ENCODE results near the gene TAF10. TPM values are rescaled to one million over a fixed set of nuclear protein-coding genes. Genes with fewer than 3 reads are reported as not detected.

TAF10 gene
- polyA plus RNA-seq, 1 experiment: 205 TPM

DNA sequence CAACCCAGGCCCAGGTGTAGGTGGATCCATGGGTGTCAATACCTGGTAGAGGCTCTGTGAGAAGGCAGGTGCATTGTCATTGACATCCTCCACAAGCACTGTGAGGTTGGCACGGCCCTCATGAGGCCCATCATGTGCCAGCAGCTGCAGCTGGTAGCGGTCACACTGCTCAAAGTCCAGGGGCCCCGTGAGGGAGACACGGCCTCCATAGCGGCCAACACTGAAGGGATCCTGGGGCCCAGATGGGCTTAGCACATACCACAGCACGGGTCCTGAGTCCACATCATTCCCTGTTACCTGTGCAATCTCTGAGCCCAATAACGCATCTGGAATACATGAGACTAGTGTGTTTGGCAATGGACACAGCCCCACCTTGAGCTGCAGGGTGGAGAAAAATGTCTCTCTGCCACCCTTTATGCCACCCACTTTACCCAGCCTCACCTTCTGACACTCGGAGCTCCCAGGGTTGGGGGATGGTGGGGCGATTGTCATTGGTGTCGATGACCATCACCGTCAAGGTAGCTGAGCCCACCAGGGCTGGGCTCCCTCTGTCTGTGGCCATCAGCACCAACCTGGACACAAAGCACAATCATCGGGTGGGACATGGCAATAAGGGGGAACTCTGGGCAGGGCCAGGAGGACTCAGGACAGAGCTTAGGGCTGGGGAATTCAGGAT, 13.3 kb upstream of the TAF10 start:
- Histone ChIP-seq H3K4me3 (ENCODE audit: low read depth, low read length) (no peak overlapping the region), H3K27me3 (ENCODE audit: control insufficient read depth, insufficient read depth, low read length) (no peaks in the 10 kb centered on the region), H3K36me3 (ENCODE audit: control insufficient read depth, insufficient read depth, low read length) (peaks cover 5% of the 10 kb centered on the region)
- ChIA-PET POLR2A (no interaction called here), CTCF (interaction anchor here (0.9 kb wide), 1 partner anchor 93 kb away, joined by 3 read pairs; no protein-coding TSS in a partner anchor)
- no peak for DNase-seq (ENCODE audit: low read depth)
- TF ChIP-seq, protein P1, sequence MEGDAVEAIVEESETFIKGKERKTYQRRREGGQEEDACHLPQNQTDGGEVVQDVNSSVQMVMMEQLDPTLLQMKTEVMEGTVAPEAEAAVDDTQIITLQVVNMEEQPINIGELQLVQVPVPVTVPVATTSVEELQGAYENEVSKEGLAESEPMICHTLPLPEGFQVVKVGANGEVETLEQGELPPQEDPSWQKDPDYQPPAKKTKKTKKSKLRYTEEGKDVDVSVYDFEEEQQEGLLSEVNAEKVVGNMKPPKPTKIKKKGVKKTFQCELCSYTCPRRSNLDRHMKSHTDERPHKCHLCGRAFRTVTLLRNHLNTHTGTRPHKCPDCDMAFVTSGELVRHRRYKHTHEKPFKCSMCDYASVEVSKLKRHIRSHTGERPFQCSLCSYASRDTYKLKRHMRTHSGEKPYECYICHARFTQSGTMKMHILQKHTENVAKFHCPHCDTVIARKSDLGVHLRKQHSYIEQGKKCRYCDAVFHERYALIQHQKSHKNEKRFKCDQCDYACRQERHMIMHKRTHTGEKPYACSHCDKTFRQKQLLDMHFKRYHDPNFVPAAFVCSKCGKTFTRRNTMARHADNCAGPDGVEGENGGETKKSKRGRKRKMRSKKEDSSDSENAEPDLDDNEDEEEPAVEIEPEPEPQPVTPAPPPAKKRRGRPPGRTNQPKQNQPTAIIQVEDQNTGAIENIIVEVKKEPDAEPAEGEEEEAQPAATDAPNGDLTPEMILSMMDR (IDR thresholded peaks at IDR 0.05; ENCODE audit: insufficient read depth, low read depth, low read length): no peak

DNA sequence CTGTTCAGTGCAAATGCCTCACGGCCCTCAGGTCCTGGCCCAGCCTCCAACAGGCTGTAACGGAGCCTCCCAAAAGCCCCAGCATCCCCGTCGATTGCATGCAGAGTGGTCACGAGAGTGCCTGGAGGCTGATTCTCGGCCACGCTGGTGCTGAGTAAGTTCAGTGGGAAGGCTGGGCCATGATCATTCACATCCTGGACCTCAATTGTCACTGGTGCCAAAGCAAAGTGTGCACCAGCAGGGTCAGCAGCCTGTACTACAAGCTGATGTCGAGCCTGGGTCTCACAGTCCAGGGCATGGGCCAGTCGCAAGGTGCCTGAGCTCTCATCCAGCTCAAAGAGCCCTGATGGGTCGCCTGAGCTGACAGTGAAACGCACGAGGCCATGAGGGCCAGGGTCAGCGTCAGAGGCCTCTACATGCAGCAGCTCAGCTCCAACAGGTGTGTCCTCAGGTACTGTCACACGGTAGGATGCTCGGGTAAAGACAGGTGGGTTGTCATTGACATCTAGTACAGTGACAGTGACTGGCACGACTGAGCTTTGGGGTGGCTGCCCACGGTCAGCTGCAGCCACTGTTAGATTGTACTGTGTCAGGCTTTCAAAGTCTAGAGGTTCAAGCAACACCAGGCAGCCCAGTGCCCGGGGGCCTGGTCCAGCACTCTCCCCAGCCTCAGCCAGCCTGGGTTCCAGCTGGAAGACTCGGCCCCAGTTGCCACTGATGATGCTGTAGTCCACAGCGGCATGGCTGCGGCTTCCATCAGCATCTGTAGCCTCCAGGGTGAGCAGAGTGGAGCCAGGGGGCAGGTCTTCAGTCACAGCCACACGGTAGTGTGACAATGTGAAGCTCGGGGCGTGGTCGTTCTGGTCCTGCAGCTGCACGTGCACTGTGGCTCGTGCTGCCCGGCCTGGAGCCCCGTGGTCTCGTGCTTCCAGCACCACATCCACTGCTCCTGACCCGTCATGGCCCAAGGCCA, 11.7 kb upstream of the TAF10 start:
- ChIA-PET POLR2A (no interaction called here), CTCF (interaction anchor here (0.9 to 1.1 kb wide), 2 partner anchors 11 to 23 kb away, joined by 3 read pairs; no protein-coding TSS in a partner anchor)
- Histone ChIP-seq H3K4me3 (ENCODE audit: low read depth, low read length) (no peak overlapping the region), H3K27me3 (ENCODE audit: control insufficient read depth, insufficient read depth, low read length) (no peaks in the 10 kb centered on the region), H3K36me3 (ENCODE audit: control insufficient read depth, insufficient read depth, low read length) (peaks cover 3% of the 10 kb centered on the region)
- no peak for DNase-seq (ENCODE audit: low read depth)
- TF ChIP-seq, protein P1 (IDR thresholded peaks at IDR 0.05; ENCODE audit: insufficient read depth, low read depth, low read length): no peak

DNA sequence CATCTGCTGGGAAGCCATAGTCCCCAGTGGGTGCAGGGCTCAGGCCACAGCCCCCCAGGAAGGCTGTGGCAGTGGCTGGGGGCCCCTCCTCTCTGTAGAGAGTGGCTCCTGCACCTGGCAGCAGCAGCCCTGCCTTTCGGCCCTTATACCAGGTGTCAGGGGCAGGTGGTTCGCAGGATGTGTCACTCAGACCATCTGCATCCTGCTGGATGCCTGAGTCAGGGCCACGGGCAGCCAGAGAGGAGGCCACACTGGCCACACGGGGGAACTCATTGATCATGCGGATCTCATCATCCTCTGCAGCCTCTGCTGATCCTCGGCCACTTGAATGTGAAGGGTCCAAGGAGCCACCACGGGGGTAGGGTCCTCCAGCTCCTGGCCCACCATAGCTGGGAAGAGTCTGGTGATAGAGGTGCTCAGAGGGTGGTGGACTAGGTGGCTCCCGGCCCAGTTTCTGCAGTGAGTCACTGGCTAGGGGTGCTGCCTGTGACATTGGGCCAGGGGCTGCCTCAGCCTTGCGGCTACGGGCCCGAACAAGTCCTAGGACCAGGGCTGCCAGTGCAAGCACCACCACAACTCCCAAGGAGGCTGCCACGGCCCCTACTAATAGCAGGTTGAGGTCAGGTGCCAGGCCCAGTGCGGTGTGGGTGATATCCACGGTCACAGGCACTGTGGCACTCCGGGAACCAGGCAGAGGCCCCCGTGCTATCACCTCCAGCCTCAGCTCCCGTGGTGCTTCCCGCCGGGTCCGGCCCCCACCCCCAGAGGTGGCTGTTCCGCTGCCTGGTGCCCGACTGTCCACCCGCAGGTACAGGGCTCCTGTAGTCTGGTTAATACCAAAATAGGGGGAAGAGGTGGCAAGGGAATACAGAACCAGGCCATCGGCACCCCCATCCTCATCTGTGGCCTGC, 10.5 kb upstream of the TAF10 start:
- ChIA-PET POLR2A (no interaction called here), CTCF (interaction anchor here (0.6 to 1.3 kb wide), 3 partner anchors 24 to 307 kb away, joined by 3 to 5 read pairs (median 3); partner anchors contain the start of gene MRPL17)
- Histone ChIP-seq H3K36me3 (ENCODE audit: control insufficient read depth, insufficient read depth, low read length) (peaks cover 3% of the 10 kb centered on the region), H3K27me3 (ENCODE audit: control insufficient read depth, insufficient read depth, low read length) (no peaks in the 10 kb centered on the region), H3K4me3 (ENCODE audit: low read depth, low read length) (no peak overlapping the region)
- TF ChIP-seq, protein P1 (IDR thresholded peaks at IDR 0.05; ENCODE audit: insufficient read depth, low read depth, low read length): no peak
- no peak for DNase-seq (ENCODE audit: low read depth)

DNA sequence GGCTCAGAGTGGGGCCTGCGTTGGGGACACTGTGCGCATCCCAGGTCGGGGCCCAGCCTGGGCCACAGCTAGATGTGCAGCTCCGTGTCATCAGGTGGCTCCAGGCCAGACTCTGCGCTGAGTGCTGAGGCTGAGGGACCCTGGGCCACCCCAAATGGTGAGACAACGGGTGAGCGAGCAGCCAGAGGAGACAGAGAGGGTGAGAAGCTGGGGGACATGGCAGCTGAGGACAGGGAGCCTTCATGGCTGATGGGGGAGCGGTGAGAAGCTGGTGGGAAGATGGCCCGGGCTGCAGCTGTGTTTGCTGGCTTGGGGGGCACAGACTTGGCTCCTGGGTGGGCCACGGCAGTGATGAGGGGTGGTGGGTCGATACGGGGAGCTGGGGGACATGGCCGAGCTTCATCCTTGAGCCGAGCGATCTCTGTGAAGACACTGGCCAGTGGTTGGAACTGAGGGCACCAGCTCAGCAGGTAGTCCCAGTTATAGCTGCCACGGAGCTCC, 9.7 kb upstream of the TAF10 start:
- H3K4me3 ChIP-seq (ENCODE audit: low read depth, low read length): no peak overlapping the region
- CTCF ChIA-PET: interaction anchor here (0.6 to 1.3 kb wide), 2 partner anchors 62 to 306 kb away, joined by 3 to 5 read pairs; partner anchors contain the start of gene MRPL17
- peaks cover 5% of the 10 kb centered on the region for H3K36me3 ChIP-seq (ENCODE audit: control insufficient read depth, insufficient read depth, low read length)
- POLR2A ChIA-PET: no interaction called here
- DNase-seq (ENCODE audit: low read depth): no peak
- H3K27me3 ChIP-seq (ENCODE audit: control insufficient read depth, insufficient read depth, low read length): no peaks in the 10 kb centered on the region
- TF ChIP-seq, protein P1 (IDR thresholded peaks at IDR 0.05; ENCODE audit: insufficient read depth, low read depth, low read length): no peak

All from BJ (cell line).